Activated CD4-positive, alpha-beta T cell treated with anti-CD3 and anti-CD28 coated beads, Interleukin-2, Interleukin-6, amounts not matched to agents 100 ng/mL and 50 ng/mL, durations not matched to agents 16 hours and 8 hours (primary cell): ENCODE results near the gene GPR157.
"Not testable (repeated sequence)": the region's sequence is repeated elsewhere in the genome, so short reads cannot be mapped to it uniquely, and the experiment has no call there.

Source experiments
- DNase-seq: peaks from one replicate; pipeline ENCODE4 v3.0.0-alpha.2; 2020

The GPR157 gene

DNA sequence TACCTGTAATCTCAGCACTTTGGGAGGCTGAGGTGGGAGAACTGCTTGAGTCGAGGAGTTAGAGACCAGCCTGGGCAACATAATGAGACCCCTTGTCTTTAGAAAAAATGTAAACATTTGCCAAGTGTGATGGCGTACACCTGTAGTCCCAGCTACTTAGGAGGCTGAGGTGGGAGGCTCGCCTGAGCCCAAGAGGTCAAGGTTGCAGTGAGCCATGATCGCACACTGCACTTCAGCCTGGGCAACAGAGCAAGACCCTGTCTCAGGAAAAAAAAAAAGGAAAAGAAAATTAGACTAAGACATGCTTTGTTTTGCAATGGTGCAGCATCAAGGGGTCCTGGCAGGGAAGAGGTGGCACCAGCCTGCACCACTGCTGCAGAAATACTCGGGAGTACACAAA lies 16.8 kb upstream of the GPR157 start:
- DNase-seq, result no peak

DNA sequence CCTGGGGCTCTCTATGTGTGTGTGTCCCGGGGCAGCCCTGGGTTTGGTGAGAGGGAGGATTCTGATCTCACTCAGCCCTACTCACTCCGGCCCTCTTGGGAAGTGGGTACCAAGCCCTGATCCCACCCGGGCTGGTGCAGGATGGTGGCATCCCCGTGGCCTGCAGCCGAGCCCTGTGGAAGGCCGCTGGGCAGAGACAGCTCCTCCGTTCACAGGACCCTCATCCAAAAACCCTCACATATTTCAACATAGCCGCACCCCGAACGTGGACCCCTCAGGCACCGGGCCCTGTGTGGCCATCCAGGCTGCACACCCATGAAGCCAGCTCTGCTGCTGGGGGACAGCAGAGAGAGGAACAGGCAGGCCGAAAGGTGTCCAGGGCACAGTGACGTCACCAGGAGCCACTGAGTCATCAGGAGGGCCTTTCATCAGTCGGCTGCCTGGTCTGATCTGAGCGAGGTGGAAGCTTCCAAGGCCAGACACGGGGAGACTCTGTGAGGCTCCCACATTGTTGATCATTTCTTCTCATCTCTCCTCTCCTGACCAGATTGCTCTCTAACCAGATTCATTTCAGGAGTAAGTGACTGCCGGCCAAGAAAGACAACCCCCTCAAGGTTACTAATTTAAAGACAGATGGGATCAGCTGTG lies 16.2 kb upstream of the GPR157 start:
- DNase-seq, result peak; percentile 32

DNA sequence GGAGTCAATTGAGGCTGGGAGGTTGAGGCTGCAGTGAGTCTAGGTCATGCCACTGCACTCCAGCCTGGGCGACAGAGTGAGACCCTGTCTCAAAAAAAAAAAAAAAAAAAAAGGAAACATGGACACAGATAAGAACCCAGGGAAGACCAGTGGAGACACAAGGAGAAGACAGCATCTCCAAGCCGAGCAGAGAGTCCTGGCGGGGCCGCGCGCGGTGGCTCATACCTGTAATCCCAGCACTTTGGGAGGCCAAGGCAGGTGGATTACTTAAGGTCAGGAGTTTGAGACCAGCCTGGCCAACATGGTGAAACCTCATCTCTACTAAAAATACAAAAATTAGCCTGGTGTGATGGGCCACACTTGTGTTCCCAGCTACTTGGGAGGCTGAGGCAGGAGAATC lies 15.6 kb upstream of the GPR157 start:
- not testable (repeated sequence) for DNase-seq

DNA sequence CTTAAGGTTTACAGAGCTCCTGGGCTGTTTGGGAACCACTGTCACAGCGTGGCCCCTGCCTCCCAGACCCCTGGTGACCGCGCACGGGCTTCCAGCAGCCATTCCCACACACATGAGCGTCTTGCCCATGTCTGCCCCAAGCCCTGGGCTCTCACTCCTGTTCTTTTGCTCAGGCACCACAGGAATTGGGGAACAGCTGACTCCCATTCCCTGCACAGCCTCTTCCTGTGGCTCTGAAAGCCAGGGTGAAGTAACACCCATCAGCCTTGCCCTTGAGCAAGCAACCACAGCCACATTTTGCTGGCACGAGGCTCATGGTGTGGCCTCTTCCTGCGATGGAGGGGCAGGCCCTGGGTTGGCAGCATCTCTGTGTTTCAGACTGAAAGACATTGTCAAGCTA lies 14.3 kb upstream of the GPR157 start:
- peak; percentile 11 for DNase-seq

DNA sequence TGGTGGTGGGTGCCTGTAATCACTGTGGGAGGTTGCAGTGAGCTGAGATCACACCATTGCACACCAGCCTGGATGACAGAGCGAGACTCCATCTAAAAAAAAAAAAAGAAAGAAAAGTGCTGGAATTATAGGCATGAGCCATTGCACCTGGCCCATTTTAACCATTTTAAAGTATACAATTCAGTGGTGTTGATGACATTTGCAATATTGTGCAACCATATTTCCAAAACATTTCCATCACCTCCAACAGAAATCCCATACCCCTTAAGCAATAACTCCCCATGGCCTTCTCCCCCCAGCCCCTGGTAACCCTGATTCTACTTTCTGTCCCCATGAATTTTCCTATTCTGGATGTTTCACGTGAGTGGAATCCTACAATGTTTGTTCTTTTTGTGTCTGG lies 11.0 kb upstream of the GPR157 start:
- no peak for DNase-seq

DNA sequence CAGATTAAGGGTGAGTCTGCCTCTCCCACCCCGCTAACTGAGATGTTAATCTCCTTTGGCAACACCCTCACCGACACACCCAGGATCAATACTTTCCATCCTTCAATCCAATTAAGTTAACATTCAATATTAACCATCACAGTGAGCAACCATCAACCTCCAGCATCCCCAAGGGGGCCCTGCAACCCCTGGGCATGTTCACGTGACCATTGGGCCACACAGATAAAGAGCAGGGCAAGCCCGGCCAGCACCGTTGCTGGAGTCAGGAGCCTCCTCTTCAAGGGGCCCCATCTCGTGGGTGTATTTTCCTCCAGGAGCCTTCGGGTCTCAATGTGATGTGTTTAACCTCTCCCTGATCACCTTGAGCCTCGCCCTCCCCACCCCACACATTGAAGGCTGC lies 8.0 kb upstream of the GPR157 start:
- no peak for DNase-seq

DNA sequence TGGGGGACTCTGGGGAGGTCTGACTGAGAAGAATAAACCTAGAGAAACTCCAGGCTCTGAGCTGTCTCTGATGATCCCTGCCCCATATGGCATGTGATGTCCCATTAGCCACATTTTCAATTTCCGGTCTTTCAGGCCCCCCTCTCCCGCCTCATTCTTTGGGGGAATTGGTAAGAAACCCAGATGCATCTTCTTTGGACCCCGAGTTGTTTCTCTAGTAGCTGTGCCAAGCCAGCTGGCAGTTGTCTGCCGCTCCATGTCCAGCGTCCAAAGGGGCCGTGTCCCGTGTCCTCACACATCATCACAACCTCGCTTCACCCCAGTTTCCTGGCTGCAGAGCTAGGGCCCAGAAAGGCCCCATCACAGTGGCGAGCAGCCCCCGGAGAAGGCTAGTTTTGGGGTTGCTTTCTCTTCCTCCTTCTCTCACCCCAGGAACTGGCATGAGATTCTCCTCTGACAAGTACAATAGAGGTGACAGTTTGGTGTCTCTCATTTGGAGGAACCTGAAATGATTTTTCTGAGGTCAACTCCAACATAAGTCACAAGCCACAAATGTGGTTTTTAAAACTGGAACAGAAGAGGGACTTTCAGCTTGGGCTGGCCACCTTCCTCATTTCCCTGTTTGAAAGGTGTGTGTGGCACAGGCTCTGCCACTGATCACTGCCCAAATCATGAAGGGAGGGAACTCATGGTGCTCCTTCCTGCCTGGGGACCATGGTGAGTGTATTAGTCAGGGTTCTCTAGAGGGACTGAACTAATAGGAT lies 6.4 kb upstream of the GPR157 start:
- no peak for DNase-seq

DNA sequence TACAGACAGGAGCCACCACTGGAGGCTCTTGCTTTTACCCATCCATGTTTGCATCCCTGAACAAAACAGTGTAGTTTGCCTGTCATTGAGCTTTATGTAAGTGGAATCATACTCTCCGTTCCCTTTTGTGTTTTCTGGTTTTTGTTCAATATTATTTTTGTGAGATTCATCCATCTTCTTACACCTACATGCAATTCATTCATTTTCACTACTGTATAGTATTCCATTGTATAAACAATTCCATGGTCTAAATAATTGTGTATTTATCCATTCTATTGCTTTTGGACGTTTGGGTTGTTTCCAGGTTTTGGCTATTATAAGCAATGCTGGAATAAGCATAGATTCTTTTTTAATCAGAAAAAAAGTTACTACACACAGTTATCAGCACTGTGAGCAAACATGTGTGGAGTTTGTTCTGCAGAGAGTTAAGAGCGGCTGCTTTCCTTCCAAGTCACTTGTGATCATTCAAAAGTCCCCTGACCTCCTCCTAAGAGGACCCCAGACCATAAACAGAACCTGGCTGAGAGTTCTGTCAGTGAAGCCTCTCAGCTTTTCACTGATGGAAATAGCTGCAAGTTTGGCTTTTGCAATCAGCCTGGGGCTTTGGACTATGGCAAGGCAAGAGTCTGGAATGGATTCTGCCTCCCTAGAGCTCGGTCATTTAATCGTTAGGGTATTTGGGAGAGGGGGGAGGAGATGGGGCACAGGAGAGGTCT lies 5.1 kb upstream of the GPR157 start:
- no peak for DNase-seq

DNA sequence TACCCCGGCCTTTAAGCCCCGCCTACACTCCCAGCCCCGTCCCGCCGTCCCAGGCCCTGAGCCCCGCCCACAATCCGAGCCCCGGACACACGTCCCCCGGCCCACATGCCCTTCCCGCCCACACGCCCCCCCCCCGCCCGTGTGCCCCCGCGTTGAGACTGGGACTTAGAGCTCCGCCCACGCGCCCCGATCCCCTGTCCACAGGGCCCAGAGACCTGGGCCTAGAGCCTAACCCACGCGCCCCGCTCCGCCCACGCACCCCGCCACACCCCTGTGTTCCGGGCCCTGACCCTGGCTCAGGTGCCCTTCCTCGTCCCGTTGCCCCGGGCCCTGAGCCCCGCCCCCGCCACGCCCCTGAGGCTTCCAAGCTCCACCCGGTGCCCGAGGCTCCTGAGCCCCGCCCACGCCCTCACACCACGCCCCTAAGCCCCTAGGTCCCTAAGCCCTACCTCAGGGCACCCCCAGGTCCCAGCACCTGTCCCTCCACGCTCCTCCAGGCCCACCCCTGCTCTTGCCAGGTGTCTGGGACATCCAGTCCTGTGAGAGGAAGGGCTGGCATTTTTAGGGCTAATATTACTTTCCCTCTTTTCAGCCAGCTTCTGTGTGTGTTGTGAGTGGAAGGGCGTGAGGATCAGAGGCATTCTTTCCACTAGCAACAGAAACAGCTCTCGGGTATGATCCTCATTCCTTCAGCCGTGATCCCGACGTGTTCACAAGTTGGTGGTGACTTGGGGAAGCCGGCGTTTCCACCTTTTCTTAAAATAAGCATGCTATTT lies 552 bp upstream of the GPR157 start:
- peak; percentile 83 for DNase-seq

DNA sequence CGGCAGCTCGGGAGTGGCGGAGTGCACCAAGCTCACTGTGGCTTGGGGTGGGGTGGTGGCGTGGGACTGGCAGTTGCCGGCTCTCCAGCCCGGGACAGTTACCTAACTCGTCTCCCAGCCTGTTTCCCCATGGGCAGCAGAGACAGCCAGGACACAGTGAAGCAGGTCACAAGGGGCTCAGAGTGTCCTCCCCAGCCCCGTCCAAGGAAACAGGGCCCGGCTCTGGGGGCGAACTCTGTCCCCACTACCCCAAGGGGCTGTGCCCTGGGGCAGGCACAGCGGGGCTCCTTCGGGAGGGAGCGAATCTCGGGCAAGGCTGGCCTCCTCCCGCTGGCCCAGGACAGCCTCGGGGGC lies 759 bp downstream of the GPR157 start:
- DNase-seq, result no peak

DNA sequence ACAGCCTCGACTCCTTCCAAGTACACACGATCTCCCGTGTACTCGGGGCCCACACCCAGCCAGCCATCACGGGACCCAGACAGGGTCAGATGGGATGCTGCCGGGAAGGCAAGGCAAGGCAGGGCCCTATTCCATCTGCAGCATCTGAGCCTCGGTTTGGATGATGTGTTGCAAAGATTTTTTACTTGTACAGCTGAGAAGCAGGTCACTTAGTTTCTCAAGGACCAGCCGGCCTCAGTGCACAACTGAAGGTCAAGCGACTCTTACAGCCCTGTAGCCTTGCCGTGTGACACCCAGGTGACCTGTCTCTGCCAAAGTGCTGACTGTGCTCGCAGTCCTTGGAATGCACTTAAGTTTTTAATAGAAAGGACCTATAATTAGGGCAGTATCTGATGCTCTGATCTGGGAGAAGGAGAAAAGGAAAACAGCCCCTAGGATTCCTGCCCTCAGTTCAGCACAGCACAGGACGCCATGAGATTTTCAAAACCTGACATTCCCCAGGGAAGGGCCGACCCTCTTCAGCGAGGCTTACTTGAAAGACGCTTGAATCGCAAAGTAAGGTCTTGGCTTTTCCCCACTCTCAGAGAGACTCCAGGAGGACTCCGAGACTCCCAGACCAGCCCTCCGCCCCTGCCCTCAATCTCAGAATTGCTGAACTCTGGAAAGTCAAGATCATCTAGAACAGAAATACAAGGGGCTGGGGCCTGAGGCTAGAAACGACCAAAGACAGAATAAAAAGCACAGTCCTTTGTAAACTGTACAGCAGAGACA lies 1.3 kb downstream of the GPR157 start:
- no peak for DNase-seq

DNA sequence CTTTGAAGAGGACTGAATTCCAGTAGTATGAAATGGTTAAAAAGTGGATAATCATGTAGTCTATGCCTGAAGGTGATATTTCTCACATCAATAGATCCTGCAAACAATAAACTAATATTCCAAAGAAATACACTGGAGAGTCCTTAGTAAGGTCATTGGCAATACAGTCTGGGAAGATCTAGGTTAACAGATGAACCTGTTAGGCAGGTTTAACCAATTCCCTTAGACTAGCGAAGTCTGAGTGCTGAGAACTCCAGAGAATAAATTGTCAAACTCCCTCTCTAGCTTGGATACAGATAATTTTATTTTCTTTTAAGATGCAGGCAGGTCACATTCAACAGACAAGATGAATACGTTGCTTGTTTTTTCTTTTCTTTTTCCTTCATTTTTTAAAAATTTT lies 2.4 kb downstream of the GPR157 start:
- DNase-seq, result no peak

DNA sequence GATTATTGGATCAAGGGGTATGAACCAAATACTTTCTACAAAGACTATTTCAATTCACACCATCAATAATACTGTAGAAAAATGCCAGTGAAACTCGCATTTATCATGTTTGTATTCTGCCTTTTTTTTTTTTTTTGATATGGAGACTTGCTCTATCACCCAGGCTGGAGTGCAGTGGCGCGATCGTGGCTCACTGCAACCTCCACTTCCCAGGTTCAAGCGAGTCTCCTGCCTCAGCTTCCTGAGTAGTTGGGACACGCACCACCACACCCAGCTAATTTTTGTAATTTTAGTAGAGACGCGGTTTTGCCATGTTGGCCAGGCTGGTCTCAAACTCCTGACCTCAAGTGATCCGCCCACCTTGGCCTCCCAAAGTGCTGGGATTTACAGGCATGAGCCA lies 3.1 kb downstream of the GPR157 start:
- not testable (repeated sequence) for DNase-seq

DNA sequence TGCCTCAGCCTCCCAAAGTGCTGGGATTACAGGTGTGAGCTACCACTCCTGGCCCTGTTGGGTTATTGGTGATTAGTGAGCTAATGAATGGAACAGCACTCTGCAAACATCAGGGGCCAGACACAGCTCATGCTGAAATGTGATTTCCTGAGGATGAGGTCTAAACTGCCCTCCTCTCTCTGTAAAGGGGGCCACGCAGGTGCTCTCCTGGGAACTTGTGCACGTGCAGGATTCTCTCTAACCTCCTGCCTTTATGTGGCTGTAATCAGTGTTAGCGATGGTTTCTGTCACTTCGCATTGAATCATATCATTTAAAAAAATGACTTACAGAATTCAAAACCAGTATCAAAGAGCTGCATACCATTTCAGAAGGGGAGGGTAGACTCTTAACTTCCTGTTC lies 3.6 kb downstream of the GPR157 start:
- no peak for DNase-seq

DNA sequence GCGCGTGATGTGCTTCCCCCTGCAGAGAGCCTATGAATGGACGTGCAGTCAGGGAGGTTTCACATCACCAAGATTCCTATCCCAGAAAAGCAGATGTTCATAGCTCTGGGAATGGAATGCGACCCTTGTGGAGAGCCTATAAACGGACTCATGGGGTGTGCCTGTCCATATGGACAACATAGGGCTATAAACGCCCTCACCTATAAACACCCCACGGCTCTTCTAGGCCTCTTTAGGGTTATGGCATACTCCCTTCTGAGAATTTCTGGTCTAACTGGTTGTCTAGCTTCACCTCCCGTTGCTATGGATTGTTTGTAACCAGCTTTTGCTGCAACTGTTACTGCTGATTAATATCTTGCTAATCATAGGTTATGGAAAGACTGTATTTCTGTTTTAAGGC lies 4.5 kb downstream of the GPR157 start:
- DNase-seq, result not testable (repeated sequence)

DNA sequence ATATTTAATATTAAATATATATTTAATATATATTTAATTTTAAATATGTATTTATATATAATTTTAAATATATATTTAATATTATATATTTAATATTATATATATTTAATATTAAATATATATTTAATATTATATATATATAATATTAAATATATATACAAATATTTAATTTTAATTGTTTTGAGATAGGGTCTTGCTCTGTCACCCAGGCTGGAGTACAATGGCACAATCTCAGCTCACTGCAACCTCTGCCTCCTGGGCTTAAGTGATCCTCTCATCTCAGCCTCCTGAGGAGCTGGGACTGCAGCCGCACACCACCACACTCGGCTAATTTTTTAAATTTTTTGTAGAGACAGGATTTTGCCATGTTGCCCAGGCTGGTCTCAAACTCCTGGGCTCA lies 5.2 kb downstream of the GPR157 start:
- DNase-seq, result not testable (repeated sequence)

DNA sequence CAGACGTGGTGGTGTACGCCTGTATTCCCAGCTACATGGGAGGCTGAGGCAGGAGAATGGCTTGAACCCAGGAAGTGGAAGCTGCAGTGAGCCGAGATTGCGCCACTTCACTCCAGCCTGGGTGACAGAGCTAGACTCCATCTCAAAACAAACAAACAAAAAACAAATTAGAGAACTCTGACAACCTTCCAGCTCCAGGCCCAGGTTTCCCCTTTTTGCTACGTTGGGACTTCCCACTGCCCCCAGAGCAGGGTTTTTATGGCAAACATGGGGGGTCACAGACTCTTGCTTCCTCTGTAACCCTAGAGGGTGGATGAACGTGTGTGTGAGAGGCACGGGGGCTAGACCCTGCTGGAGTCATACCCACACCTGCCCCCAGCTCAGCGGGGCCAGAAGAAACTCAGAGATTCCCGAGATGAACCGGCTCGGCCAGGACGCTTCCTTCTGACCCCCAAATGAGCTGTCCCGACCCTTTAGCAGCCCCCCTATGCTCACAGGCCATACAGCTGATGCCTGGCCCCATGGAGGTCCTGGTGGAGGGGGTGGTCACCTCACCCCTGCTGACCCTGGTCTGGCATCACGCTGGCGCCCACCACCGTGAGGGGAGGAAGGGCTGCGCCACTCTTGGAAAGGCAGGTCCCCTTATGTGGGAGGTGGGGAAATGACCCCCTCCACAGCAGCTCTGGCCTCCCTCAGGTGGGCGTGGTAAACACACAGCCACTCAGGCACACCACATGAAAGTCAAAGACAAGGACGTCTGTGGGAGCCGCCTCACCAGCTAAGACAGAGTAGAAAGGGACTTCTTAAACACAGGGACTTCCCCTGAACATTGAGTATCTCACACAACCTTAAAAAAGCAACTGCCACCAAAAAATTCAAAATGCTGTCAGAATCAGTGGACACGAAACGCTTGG lies 7.1 kb downstream of the GPR157 start:
- peak; percentile 20 for DNase-seq

DNA sequence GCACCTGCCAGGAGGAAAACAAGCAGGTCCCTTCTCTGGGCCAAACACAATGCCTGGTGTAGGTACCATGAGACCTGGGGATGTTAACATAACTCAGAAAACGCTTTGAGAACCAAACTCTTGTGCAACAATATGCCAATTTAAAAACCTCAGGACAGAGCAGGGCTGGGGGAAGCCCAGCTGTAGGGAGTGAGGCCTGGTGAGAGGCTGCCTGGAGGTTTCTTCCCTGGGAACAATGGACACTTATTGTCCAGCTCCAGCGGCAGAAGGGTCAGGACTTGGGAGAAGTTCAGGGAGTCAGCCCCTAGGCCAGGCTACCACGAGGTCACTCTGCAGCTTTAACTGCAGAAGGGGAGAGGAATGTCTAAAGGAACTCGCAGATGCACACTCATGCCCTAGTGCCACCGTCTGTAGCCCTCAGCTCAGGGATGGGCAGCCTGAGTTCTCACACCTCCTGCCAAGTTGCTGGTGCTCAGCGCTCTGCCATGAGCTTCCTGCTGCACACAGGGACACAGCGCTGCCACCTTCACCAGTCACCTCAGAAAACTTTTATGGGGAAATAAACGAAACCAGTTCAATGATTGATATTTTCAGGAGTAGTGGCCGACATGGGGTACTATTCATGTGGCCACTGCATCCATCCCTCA lies 8.5 kb downstream of the GPR157 start:
- no peak for DNase-seq

DNA sequence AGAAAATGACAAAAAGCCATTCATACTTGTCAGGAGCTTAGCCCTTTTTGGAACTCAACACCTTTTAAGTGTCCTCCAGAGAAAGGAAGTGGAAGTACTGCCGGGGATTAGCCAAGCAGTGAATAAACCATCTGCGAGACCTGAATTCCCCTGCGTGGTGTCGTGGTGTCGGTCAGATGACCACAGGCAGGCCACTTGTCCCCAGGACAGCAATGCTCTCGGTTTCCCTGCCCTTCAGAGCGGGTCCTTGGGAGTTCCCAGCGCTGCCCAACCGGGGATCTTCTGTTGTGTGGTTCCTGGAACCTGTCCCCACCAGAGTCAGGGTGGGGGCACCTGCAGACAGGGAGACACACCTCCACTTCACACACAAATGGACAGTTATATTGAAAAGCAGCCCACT lies 9.2 kb downstream of the GPR157 start:
- no peak for DNase-seq

DNA sequence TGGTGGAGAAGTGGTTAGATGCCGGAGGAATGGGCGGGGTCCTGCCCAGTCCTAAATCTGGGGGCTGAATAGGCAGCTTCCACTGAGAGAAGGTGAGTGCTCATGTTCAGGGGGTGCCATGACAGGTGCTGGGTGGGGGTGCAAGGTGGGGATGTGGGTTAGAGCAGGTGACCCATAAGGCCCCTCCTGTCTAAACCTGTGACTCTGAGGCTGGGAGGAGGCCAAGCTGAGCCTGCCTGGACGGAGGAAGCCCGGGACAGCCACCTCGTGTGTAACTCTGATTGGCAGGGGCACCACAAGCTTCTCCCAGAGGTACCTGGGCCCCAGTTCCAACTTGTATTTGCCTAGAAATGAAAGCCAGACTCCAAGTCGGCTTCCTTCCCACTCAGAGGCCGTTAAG lies 10.7 kb downstream of the GPR157 start:
- no peak for DNase-seq
